HepG2 (cell line): ENCODE results near the gene TULP3. TPM values are rescaled to one million over a fixed set of nuclear protein-coding genes. Genes with fewer than 3 reads are reported as not detected.

Experiments
- ARHGAP35 ChIP-seq: sonication (generic); formaldehyde crosslinking; IDR thresholded peaks from 2 replicates; pipeline ENCODE4 v1.9.0; 2022; ENCODE audit warnings: mild to moderate bottlenecking, inconsistent platforms, moderate library complexity, missing genetic modification reagents, borderline replicate concordance
- CEBPG ChIP-seq: IDR thresholded peaks from 2 replicates; pipeline ENCODE4 v1.6.1; 2016
- DNMT3B ChIP-seq: conservative IDR thresholded peaks from 2 replicates; pipeline ENCODE4 v1.6.1; 2016; ENCODE audit warnings: missing biosample characterization, control low read depth
- DRAP1 ChIP-seq: IDR thresholded peaks from 2 replicates; pipeline ENCODE4 v1.6.1; 2016; ENCODE audit warnings: missing genetic modification reagents, missing compliant biosample characterization
- FOXM1 ChIP-seq: sonication (generic); formaldehyde crosslinking; IDR thresholded peaks from 2 replicates; pipeline ENCODE4 v1.5.0; 2020; ENCODE audit warnings: missing genetic modification reagents
- GABPA ChIP-seq, 2 experiments: IDR thresholded peaks; 2 replicates each; pipeline ENCODE4 v1.6.1; 2011 to 2016; ENCODE audit warnings: low read depth in 2 of 2, low read length in 1 of 2, missing biosample characterization in 1 of 2, missing genetic modification characterization in 1 of 2
- HMGXB4 ChIP-seq, 2 experiments: sonication (generic) in 1 of 2; formaldehyde crosslinking in 1 of 2; IDR thresholded peaks; 2 replicates each; pipeline versions ENCODE4 v1.4.0 to v1.6.1; 2018 to 2020; ENCODE audit warnings: missing genetic modification reagents in 2 of 2, borderline replicate concordance in 1 of 2, low read depth in 1 of 2, mild to moderate bottlenecking in 1 of 2, missing biosample characterization in 1 of 2
- HNF4A ChIP-seq: sonication (generic); formaldehyde crosslinking; IDR thresholded peaks from 2 replicates; pipeline ENCODE4 v1.4.0; 2020; ENCODE audit warnings: missing genetic modification reagents
- IRF2 ChIP-seq: IDR thresholded peaks from 2 replicates; pipeline ENCODE4 v1.6.1; 2018; ENCODE audit warnings: missing genetic modification reagents, missing compliant biosample characterization
- KDM2A ChIP-seq: sonication (generic); formaldehyde crosslinking; IDR thresholded peaks from 2 replicates; pipeline ENCODE4 v1.4.0; 2020; ENCODE audit warnings: low read depth, missing genetic modification reagents, borderline replicate concordance
- KDM6A ChIP-seq: IDR thresholded peaks from 2 replicates; pipeline ENCODE4 v1.6.1; 2016; ENCODE audit warnings: low read depth
- LCORL ChIP-seq, 2 experiments: fragments of 450-650 bp in 1 of 2; sonication (generic) in 1 of 2; formaldehyde crosslinking in 1 of 2; IDR thresholded peaks; 2 replicates each; pipeline versions ENCODE4 v1.5.0 to v1.6.1; 2017 to 2020; ENCODE audit warnings: antibody characterized with exemption in 1 of 2, missing genetic modification reagents in 1 of 2
- NR2F1 ChIP-seq, 2 experiments: fragments of 450-650 bp in 1 of 2; formaldehyde crosslinking in 1 of 2; IDR thresholded peaks; 2 replicates each; pipeline versions ENCODE4 v1.5.0 to v1.6.1; 2016 to 2020; ENCODE audit warnings: mild to moderate bottlenecking in 1 of 2, missing compliant biosample characterization in 1 of 2, missing genetic modification reagents in 1 of 2, moderate library complexity in 1 of 2
- SALL1 ChIP-seq: sonication (generic); formaldehyde crosslinking; IDR thresholded peaks from 2 replicates; pipeline ENCODE4 v1.8.0; 2022; ENCODE audit warnings: mild to moderate bottlenecking, missing genetic modification reagents
- SMYD3 ChIP-seq: sonication (generic); formaldehyde crosslinking; IDR thresholded peaks from 2 replicates; pipeline ENCODE4 v1.8.1; 2023; ENCODE audit warnings: mild to moderate bottlenecking, missing genetic modification reagents
- STAT5B ChIP-seq: sonication (generic); formaldehyde crosslinking; IDR thresholded peaks from 2 replicates; pipeline ENCODE4 v1.4.0; 2020; ENCODE audit warnings: missing genetic modification reagents
- ZNF331 ChIP-seq: sonication (generic); formaldehyde crosslinking; IDR thresholded peaks from 2 replicates; pipeline ENCODE4 v1.4.0; 2020; ENCODE audit warnings: missing genetic modification reagents
- ZNF430 ChIP-seq: sonication (generic); formaldehyde crosslinking; IDR thresholded peaks from 2 replicates; pipeline ENCODE4 v1.9.0; 2021; ENCODE audit warnings: mild to moderate bottlenecking, missing genetic modification reagents
- ZNF788 ChIP-seq: sonication (generic); formaldehyde crosslinking; IDR thresholded peaks from 2 replicates; pipeline ENCODE4 v1.5.0; 2020; ENCODE audit warnings: mild to moderate bottlenecking, missing genetic modification reagents, borderline replicate concordance
- ZSCAN31 ChIP-seq: sonication (generic); formaldehyde crosslinking; IDR thresholded peaks from 2 replicates; pipeline ENCODE4 v1.5.0; 2020; ENCODE audit warnings: low read depth, mild to moderate bottlenecking, missing genetic modification reagents
- polyA plus RNA-seq, 8 experiments: library from polyadenylated mRNA; depleted of rRNA in 3 of 8; stranded (reverse) in 7 of 8; unstranded in 1 of 8; fragments of >200 nt; fragmentation: Illumina TruSeq in 4 of 8; extraction: Trizol in 4 of 8; gene quantifications; 2 replicates each; pipeline versions ENCODE4 v1.2.1 to v1.2.3, GENCODE V29; 2011 to 2016; ENCODE audit warnings: low read depth in 4 of 8, missing spikeins in 1 of 8, mixed read lengths in 1 of 8; ENCODE audit not compliant: insufficient read depth in 1 of 8
- total RNA-seq, 5 experiments: library from RNA; depleted of rRNA; stranded (reverse); fragments of >200 nt; fragmentation: Illumina TruSeq; extraction: Trizol; gene quantifications; 2 replicates each; pipeline ENCODE4 v1.2.3, GENCODE V29; 2016; ENCODE audit warnings: low read depth in 1 of 5
- TF ChIP-seq, protein P1 (sequence below): sonication (generic); formaldehyde crosslinking; IDR thresholded peaks from 2 replicates; pipeline ENCODE4 v1.4.0; 2020; ENCODE audit warnings: missing genetic modification reagents
- TF ChIP-seq, protein P2 (sequence below): sonication (generic); formaldehyde crosslinking; IDR thresholded peaks from 2 replicates; pipeline ENCODE4 v1.4.0; 2020; ENCODE audit warnings: missing genetic modification reagents, borderline replicate concordance

The TULP3 gene
- total and polyA plus RNA-seq, 2 of the 13 experiments (the other 11 are each of a cell fraction or from before 2014, with no cell fraction given): 11.2 to 13.2 TPM

GRCh38 chr12:2958432-2959191, 67.9 kb downstream of the TULP3 start (continued):
- 0 out of 2 replicates have a peak, but pooled peaks have one; percentile 25 for TF ChIP-seq ZNF430 (CRISPR knock-in tag)
- TF ChIP-seq IRF2: peak; percentile 12; the same call in 1 of the 2 replicates
- peak; percentile 54; the same call in 1 of the 2 replicates for TF ChIP-seq SALL1
- peak in 1 of 2 experiments; percentile 54; a peak in 2 of 4 replicates for TF ChIP-seq HMGXB4 (CRISPR knock-in tag; IDR thresholded peaks at IDR 0.05; ENCODE audit: borderline replicate concordance in 1 of 2, low read depth in 1 of 2)
- TF ChIP-seq LCORL (IDR thresholded peaks at IDR 0.05): no peak
- TF ChIP-seq LCORL (CRISPR knock-in tag; IDR thresholded peaks at IDR 0.05): 0 out of 2 replicates have a peak, but pooled peaks have one; percentile 4
- no peak for TF ChIP-seq NR2F1 (CRISPR knock-in tag; IDR thresholded peaks at IDR 0.05)
- TF ChIP-seq, protein P1, sequence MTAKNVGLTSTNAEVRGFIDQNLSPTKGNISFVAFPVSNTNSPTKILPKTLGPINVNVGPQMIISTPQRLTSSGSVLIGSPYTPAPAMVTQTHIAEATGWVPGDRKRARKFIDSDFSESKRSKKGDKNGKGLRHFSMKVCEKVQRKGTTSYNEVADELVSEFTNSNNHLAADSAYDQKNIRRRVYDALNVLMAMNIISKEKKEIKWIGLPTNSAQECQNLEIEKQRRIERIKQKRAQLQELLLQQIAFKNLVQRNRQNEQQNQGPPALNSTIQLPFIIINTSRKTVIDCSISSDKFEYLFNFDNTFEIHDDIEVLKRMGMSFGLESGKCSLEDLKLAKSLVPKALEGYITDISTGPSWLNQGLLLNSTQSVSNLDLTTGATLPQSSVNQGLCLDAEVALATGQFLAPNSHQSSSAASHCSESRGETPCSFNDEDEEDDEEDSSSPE (CRISPR knock-in tag): peak; percentile 51; the same call in 1 of the 2 replicates
- peak; percentile 32; the same call in 1 of the 2 replicates for TF ChIP-seq KDM2A (CRISPR knock-in tag)
- no peak for TF ChIP-seq GABPA (IDR thresholded peaks at IDR 0.05; ENCODE audit: low read depth, low read length)
- TF ChIP-seq GABPA (CRISPR knock-in tag; IDR thresholded peaks at IDR 0.05; ENCODE audit: low read depth): peak; percentile 53; the same call in 1 of the 2 replicates
- no peak for TF ChIP-seq FOXM1 (CRISPR knock-in tag)
- TF ChIP-seq STAT5B (CRISPR knock-in tag): no peak
- no peak for TF ChIP-seq ZNF331 (CRISPR knock-in tag)
- TF ChIP-seq DRAP1 (CRISPR knock-in tag): 0 out of 2 replicates have a peak, but pooled peaks have one; percentile 24
- TF ChIP-seq HNF4A (CRISPR knock-in tag): peak; percentile 38; the same call in 1 of the 2 replicates
- TF ChIP-seq ZNF788: peak; percentile 15; the same call in 1 of the 2 replicates
- peak; percentile 61; the same call in 1 of the 2 replicates for TF ChIP-seq ZSCAN31
- TF ChIP-seq KDM6A (CRISPR knock-in tag): no peak
- TF ChIP-seq ARHGAP35 (CRISPR knock-in tag): no peak
- TF ChIP-seq SMYD3: no peak
- no peak for TF ChIP-seq DNMT3B (CRISPR knock-in tag)
- TF ChIP-seq CEBPG: 0 out of 2 replicates have a peak, but pooled peaks have one; percentile 4
- TF ChIP-seq, protein P2, sequence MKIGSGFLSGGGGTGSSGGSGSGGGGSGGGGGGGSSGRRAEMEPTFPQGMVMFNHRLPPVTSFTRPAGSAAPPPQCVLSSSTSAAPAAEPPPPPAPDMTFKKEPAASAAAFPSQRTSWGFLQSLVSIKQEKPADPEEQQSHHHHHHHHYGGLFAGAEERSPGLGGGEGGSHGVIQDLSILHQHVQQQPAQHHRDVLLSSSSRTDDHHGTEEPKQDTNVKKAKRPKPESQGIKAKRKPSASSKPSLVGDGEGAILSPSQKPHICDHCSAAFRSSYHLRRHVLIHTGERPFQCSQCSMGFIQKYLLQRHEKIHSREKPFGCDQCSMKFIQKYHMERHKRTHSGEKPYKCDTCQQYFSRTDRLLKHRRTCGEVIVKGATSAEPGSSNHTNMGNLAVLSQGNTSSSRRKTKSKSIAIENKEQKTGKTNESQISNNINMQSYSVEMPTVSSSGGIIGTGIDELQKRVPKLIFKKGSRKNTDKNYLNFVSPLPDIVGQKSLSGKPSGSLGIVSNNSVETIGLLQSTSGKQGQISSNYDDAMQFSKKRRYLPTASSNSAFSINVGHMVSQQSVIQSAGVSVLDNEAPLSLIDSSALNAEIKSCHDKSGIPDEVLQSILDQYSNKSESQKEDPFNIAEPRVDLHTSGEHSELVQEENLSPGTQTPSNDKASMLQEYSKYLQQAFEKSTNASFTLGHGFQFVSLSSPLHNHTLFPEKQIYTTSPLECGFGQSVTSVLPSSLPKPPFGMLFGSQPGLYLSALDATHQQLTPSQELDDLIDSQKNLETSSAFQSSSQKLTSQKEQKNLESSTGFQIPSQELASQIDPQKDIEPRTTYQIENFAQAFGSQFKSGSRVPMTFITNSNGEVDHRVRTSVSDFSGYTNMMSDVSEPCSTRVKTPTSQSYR (CRISPR knock-in tag): no peak
